GM23338 (cell line): ENCODE measurements around the gene DENND2A. TPM values are rescaled to one million over a fixed set of nuclear protein-coding genes. Genes with fewer than 3 reads are reported as not detected.

Experiments used
- ATAC-seq: fragments of 200-7000 bp; cut with Tn5 transposase; 3 replicates; pipeline ENCODE4 v1.9.1; 2020
- DNase-seq: peaks from one replicate; pipeline ENCODE4 v3.0.0-alpha.2; 2015; ENCODE audit warnings: low spot score
- H2AFZ ChIP-seq: fragments of 200-600 bp; sonication (generic); 2 replicates; pipeline ENCODE4 v1.8.0; 2016; ENCODE audit warnings: antibody characterized with exemption, mild to moderate bottlenecking, moderate library complexity
- H3F3A ChIP-seq: fragments of 200-600 bp; sonication (generic); replicated peaks from 2 replicates; pipeline ENCODE4 v1.8.0; 2017; ENCODE audit warnings: antibody characterized with exemption, mixed run types, low read depth
- H3K27ac ChIP-seq: fragments of 200-600 bp; sonication (generic); 2 replicates; pipeline ENCODE4 v1.6.1; 2016; ENCODE audit warnings: low read depth
- H3K27me3 ChIP-seq: fragments of 200-600 bp; sonication (generic); 2 replicates; pipeline ENCODE4 v1.8.0; 2016; ENCODE audit warnings: mild to moderate bottlenecking, mixed run types, moderate library complexity; ENCODE audit not compliant: insufficient read depth
- H3K36me3 ChIP-seq: fragments of 200-600 bp; sonication (generic); 2 replicates; pipeline ENCODE4 v1.8.0; 2016; ENCODE audit warnings: mild to moderate bottlenecking; ENCODE audit not compliant: insufficient read depth
- H3K4me1 ChIP-seq: fragments of 200-600 bp; sonication (generic); 2 replicates; pipeline ENCODE4 v1.8.0; 2016; ENCODE audit warnings: mild to moderate bottlenecking, moderate library complexity; ENCODE audit not compliant: insufficient read depth
- H3K4me2 ChIP-seq: fragments of 200-600 bp; sonication (generic); 2 replicates; pipeline ENCODE4 v1.7.1; 2017; ENCODE audit warnings: mixed run types
- H3K4me3 ChIP-seq: fragments of 200-600 bp; sonication (generic); 2 replicates; pipeline ENCODE4 v1.6.1; 2016; ENCODE audit warnings: mixed run types
- H3K79me2 ChIP-seq: fragments of 200-600 bp; sonication (generic); replicated peaks from 2 replicates; pipeline ENCODE4 v1.8.0; 2017; ENCODE audit warnings: mild to moderate bottlenecking; ENCODE audit not compliant: insufficient read depth
- H3K9me2 ChIP-seq: fragments of 200-600 bp; sonication (generic); 2 replicates; pipeline ENCODE4 v1.8.0; 2017; ENCODE audit not compliant: insufficient read depth
- H4K20me1 ChIP-seq: fragments of 200-600 bp; sonication (generic); replicated peaks from 2 replicates; pipeline ENCODE4 v1.8.0; 2017; ENCODE audit warnings: mild to moderate bottlenecking; ENCODE audit not compliant: insufficient read depth
- H3K27ac Mint-ChIP-seq: 2 replicates; pipeline ENCODE4 v1.8.0; 2020; ENCODE audit warnings: inconsistent platforms, mild to moderate bottlenecking, moderate library complexity, mixed read lengths
- H3K27me3 Mint-ChIP-seq: 3 replicates; pipeline ENCODE4 v1.8.0; 2022; ENCODE audit warnings: low read depth, mild to moderate bottlenecking, moderate library complexity, mixed read lengths, inconsistent platforms; ENCODE audit not compliant: insufficient read depth, poor library complexity
- H3K36me3 Mint-ChIP-seq: 3 replicates; pipeline ENCODE4 v1.8.0; 2021; ENCODE audit warnings: low read depth, mild to moderate bottlenecking, inconsistent platforms, moderate library complexity, mixed read lengths
- H3K4me1 Mint-ChIP-seq: 3 replicates; pipeline ENCODE4 v1.8.0; 2020; ENCODE audit warnings: mild to moderate bottlenecking, inconsistent platforms, mixed read lengths
- H3K4me3 Mint-ChIP-seq: 3 replicates; pipeline ENCODE4 v1.8.0; 2021; ENCODE audit warnings: moderate library complexity, mild to moderate bottlenecking, inconsistent platforms, mixed read lengths
- H3K9me3 Mint-ChIP-seq: 3 replicates; pipeline ENCODE4 v1.8.0; 2020; ENCODE audit warnings: moderate library complexity, mild to moderate bottlenecking, inconsistent platforms, mixed read lengths
- CREB1 ChIP-seq: fragments of 250-450 bp; sonication (Bioruptor Pico); IDR thresholded peaks from 2 replicates; pipeline ENCODE4 v1.5.0; 2020; ENCODE audit warnings: low read depth, mild to moderate bottlenecking, moderate library complexity
- EZH2 ChIP-seq: fragments of 200-600 bp; sonication (generic); IDR thresholded peaks from one replicate; pipeline ENCODE4 v1.8.0; 2017; ENCODE audit warnings: antibody characterized with exemption, mild to moderate bottlenecking, low read depth; ENCODE audit not compliant: unreplicated experiment
- EZH2phosphoT487 ChIP-seq: fragments of 200-600 bp; sonication (generic); IDR thresholded peaks from one replicate; pipeline ENCODE4 v1.8.1; 2018; ENCODE audit warnings: antibody characterized with exemption; ENCODE audit not compliant: unreplicated experiment
- JUNB ChIP-seq: IDR thresholded peaks from one replicate; pipeline ENCODE4 v1.6.1; 2016; ENCODE audit warnings: antibody characterized with exemption; ENCODE audit not compliant: unreplicated experiment
- NANOG ChIP-seq: IDR thresholded peaks from 2 replicates; pipeline ENCODE4 v1.6.1; 2016; ENCODE audit warnings: antibody characterized with exemption, borderline replicate concordance
- POLR2AphosphoS5 ChIP-seq: IDR thresholded peaks from 2 replicates; pipeline ENCODE4 v1.6.1; 2016; ENCODE audit warnings: antibody characterized with exemption, low read depth
- STAT1 ChIP-seq: IDR thresholded peaks from one replicate; pipeline ENCODE4 v1.6.1; 2016; ENCODE audit warnings: antibody characterized with exemption; ENCODE audit not compliant: unreplicated experiment
- ZNF114 ChIP-seq: fragments of 250-450 bp; sonication (Bioruptor Pico); IDR thresholded peaks from 2 replicates; pipeline ENCODE4 v1.5.0; 2020; ENCODE audit warnings: mild to moderate bottlenecking, moderate library complexity
- ZNF331 ChIP-seq: fragments of 250-450 bp; sonication (Bioruptor Pico); IDR thresholded peaks from 2 replicates; pipeline ENCODE4 v1.5.0; 2020; ENCODE audit warnings: low read depth, mild to moderate bottlenecking, moderate library complexity
- polyA plus RNA-seq: library from polyadenylated mRNA; unstranded; fragments of >200 nt; fragmentation: Nextera tagmentation; extraction: Ambion mirVana; gene quantifications from 2 replicates; pipeline ENCODE4 v1.2.1, GENCODE V29; 2016
- total RNA-seq: library from RNA; depleted of rRNA; stranded (reverse); fragments of >200 nt; shearing (Covaris generic); gene quantifications from 2 replicates; pipeline ENCODE4 v1.2.3, GENCODE V29; 2014
- TF ChIP-seq, protein P1 (sequence below): IDR thresholded peaks from 2 replicates; pipeline ENCODE4 v1.6.1; 2016; ENCODE audit warnings: antibody characterized with exemption
- TF ChIP-seq, protein P2 (sequence below): IDR thresholded peaks from one replicate; pipeline ENCODE4 v1.6.1; 2018; ENCODE audit warnings: antibody characterized with exemption; ENCODE audit not compliant: unreplicated experiment
- TF ChIP-seq, protein P3 (sequence below): fragments of 250-450 bp; sonication (Bioruptor Pico); IDR thresholded peaks from 2 replicates; pipeline ENCODE4 v1.5.0; 2020; ENCODE audit warnings: mild to moderate bottlenecking, moderate library complexity
- TF ChIP-seq, protein P4 (sequence below), 2 experiments: fragments of 200-600 bp in 1 of 2; sonication (generic) in 1 of 2; conservative IDR thresholded peaks; 2 replicates each; pipeline versions ENCODE4 v1.5.1 to v1.6.1; 2016 to 2017; ENCODE audit warnings: antibody characterized with exemption in 2 of 2, low read depth in 2 of 2, mild to moderate bottlenecking in 2 of 2, moderate library complexity in 1 of 2

The DENND2A gene
- total and polyA plus RNA-seq, 2 experiments from 2014 or later, result 1.7 to 5.6 TPM

DNA sequence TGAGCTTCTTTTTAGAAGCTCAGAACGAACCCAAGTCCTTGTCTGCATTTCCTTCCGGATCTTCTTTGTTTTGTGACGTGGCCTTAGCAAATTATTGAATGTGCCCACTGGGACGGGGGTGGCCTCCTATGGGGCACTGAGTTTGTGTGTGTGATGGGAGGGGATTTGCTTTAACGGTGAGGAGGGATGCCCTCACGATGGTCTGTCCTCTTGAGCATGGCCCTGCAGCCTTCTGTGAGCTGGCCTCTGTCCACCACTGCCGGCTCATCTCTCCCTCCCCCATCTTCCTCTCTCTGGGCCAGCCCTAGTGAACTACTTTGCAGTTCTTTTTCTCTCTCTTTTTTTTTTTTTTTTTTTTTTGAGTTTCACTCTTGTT lies 98.4 kb downstream of the DENND2A start:
- peak overlapping the region; percentile 69 for H3K4me2 ChIP-seq
- peak overlapping the region; percentile 100 for H3K27ac ChIP-seq
- peak overlapping the region; percentile 39 for H3K4me3 ChIP-seq
- Mint-ChIP-seq H3K4me3 (peak overlapping the region; percentile 72), H3K9me3 (no peaks in the 10 kb centered on the region), H3K36me3 (peaks cover 4% of the 10 kb centered on the region; the same call in 1 of the 3 replicates), H3K4me1 (peaks cover 35% of the 10 kb centered on the region), H3K27me3 (peaks cover 16% of the 10 kb centered on the region), H3K27ac (peak overlapping the region; percentile 99)
- H3K79me2 ChIP-seq, result no peaks in the 10 kb centered on the region
- TF ChIP-seq NANOG (no peak), EZH2 (no peak), EZH2phosphoT487 (no peak), JUNB (no peak), CREB1 (CRISPR knock-in tag) (no peak), ZNF331 (CRISPR knock-in tag) (no peak), POLR2AphosphoS5 (no peak), ZNF114 (no peak), STAT1 (no peak)
- TF ChIP-seq, protein P1, sequence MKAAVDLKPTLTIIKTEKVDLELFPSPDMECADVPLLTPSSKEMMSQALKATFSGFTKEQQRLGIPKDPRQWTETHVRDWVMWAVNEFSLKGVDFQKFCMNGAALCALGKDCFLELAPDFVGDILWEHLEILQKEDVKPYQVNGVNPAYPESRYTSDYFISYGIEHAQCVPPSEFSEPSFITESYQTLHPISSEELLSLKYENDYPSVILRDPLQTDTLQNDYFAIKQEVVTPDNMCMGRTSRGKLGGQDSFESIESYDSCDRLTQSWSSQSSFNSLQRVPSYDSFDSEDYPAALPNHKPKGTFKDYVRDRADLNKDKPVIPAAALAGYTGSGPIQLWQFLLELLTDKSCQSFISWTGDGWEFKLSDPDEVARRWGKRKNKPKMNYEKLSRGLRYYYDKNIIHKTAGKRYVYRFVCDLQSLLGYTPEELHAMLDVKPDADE, result no peak
- TF ChIP-seq, protein P2, sequence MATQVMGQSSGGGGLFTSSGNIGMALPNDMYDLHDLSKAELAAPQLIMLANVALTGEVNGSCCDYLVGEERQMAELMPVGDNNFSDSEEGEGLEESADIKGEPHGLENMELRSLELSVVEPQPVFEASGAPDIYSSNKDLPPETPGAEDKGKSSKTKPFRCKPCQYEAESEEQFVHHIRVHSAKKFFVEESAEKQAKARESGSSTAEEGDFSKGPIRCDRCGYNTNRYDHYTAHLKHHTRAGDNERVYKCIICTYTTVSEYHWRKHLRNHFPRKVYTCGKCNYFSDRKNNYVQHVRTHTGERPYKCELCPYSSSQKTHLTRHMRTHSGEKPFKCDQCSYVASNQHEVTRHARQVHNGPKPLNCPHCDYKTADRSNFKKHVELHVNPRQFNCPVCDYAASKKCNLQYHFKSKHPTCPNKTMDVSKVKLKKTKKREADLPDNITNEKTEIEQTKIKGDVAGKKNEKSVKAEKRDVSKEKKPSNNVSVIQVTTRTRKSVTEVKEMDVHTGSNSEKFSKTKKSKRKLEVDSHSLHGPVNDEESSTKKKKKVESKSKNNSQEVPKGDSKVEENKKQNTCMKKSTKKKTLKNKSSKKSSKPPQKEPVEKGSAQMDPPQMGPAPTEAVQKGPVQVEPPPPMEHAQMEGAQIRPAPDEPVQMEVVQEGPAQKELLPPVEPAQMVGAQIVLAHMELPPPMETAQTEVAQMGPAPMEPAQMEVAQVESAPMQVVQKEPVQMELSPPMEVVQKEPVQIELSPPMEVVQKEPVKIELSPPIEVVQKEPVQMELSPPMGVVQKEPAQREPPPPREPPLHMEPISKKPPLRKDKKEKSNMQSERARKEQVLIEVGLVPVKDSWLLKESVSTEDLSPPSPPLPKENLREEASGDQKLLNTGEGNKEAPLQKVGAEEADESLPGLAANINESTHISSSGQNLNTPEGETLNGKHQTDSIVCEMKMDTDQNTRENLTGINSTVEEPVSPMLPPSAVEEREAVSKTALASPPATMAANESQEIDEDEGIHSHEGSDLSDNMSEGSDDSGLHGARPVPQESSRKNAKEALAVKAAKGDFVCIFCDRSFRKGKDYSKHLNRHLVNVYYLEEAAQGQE, result no peak
- TF ChIP-seq, protein P3, sequence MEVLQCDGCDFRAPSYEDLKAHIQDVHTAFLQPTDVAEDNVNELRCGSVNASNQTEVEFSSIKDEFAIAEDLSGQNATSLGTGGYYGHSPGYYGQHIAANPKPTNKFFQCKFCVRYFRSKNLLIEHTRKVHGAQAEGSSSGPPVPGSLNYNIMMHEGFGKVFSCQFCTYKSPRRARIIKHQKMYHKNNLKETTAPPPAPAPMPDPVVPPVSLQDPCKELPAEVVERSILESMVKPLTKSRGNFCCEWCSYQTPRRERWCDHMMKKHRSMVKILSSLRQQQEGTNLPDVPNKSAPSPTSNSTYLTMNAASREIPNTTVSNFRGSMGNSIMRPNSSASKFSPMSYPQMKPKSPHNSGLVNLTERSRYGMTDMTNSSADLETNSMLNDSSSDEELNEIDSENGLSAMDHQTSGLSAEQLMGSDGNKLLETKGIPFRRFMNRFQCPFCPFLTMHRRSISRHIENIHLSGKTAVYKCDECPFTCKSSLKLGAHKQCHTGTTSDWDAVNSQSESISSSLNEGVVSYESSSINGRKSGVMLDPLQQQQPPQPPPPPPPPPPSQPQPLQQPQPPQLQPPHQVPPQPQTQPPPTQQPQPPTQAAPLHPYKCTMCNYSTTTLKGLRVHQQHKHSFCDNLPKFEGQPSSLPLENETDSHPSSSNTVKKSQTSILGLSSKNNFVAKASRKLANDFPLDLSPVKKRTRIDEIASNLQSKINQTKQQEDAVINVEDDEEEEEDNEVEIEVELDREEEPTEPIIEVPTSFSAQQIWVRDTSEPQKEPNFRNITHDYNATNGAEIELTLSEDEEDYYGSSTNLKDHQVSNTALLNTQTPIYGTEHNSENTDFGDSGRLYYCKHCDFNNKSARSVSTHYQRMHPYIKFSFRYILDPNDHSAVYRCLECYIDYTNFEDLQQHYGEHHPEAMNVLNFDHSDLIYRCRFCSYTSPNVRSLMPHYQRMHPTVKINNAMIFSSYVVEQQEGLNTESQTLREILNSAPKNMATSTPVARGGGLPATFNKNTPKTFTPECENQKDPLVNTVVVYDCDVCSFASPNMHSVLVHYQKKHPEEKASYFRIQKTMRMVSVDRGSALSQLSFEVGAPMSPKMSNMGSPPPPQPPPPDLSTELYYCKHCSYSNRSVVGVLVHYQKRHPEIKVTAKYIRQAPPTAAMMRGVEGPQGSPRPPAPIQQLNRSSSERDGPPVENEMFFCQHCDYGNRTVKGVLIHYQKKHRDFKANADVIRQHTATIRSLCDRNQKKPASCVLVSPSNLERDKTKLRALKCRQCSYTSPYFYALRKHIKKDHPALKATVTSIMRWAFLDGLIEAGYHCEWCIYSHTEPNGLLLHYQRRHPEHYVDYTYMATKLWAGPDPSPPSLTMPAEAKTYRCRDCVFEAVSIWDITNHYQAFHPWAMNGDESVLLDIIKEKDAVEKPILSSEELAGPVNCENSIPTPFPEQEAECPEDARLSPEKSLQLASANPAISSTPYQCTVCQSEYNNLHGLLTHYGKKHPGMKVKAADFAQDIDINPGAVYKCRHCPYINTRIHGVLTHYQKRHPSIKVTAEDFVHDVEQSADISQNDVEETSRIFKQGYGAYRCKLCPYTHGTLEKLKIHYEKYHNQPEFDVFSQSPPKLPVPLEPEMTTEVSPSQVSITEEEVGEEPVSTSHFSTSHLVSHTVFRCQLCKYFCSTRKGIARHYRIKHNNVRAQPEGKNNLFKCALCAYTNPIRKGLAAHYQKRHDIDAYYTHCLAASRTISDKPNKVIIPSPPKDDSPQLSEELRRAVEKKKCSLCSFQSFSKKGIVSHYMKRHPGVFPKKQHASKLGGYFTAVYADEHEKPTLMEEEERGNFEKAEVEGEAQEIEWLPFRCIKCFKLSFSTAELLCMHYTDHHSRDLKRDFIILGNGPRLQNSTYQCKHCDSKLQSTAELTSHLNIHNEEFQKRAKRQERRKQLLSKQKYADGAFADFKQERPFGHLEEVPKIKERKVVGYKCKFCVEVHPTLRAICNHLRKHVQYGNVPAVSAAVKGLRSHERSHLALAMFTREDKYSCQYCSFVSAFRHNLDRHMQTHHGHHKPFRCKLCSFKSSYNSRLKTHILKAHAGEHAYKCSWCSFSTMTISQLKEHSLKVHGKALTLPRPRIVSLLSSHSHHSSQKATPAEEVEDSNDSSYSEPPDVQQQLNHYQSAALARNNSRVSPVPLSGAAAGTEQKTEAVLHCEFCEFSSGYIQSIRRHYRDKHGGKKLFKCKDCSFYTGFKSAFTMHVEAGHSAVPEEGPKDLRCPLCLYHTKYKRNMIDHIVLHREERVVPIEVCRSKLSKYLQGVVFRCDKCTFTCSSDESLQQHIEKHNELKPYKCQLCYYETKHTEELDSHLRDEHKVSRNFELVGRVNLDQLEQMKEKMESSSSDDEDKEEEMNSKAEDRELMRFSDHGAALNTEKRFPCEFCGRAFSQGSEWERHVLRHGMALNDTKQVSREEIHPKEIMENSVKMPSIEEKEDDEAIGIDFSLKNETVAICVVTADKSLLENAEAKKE, result no peak
- TF ChIP-seq, protein P4, sequence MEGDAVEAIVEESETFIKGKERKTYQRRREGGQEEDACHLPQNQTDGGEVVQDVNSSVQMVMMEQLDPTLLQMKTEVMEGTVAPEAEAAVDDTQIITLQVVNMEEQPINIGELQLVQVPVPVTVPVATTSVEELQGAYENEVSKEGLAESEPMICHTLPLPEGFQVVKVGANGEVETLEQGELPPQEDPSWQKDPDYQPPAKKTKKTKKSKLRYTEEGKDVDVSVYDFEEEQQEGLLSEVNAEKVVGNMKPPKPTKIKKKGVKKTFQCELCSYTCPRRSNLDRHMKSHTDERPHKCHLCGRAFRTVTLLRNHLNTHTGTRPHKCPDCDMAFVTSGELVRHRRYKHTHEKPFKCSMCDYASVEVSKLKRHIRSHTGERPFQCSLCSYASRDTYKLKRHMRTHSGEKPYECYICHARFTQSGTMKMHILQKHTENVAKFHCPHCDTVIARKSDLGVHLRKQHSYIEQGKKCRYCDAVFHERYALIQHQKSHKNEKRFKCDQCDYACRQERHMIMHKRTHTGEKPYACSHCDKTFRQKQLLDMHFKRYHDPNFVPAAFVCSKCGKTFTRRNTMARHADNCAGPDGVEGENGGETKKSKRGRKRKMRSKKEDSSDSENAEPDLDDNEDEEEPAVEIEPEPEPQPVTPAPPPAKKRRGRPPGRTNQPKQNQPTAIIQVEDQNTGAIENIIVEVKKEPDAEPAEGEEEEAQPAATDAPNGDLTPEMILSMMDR (conservative IDR thresholded peaks at IDR 0.05; ENCODE audit: low read depth in 2 of 2), result no peak
- no peaks in the 10 kb centered on the region for H4K20me1 ChIP-seq
- no peaks in the 10 kb centered on the region for H3K36me3 ChIP-seq
- no peaks in the 10 kb centered on the region for H3K27me3 ChIP-seq
- DNase-seq (no peak), ATAC-seq (peak; percentile 21)
- peaks cover 18% of the 10 kb centered on the region for H3F3A ChIP-seq
- H2AFZ ChIP-seq, result peak overlapping the region; percentile 80
- peaks cover 26% of the 10 kb centered on the region for H3K4me1 ChIP-seq
- no peaks in the 10 kb centered on the region for H3K9me2 ChIP-seq
